Loucy (cell line): ENCODE results near the gene STK4.

Experiments
- H2AFZ ChIP-seq: fragments of 200-600 bp; sonication (generic); 2 replicates; pipeline ENCODE4 v1.6.0; 2016; ENCODE audit warnings: antibody characterized with exemption, mild to moderate bottlenecking, low read length, moderate library complexity
- H3F3A ChIP-seq: fragments of 200-600 bp; 2 replicates; pipeline ENCODE4 v1.6.0; 2016; ENCODE audit warnings: antibody characterized with exemption, low read depth, mild to moderate bottlenecking
- H3K27me3 ChIP-seq: fragments of 200-600 bp; sonication (generic); 2 replicates; pipeline ENCODE4 v1.6.1; 2014; ENCODE audit warnings: low read length, mild to moderate bottlenecking; ENCODE audit not compliant: insufficient read depth, poor library complexity, severe bottlenecking
- H3K36me3 ChIP-seq: fragments of 200-600 bp; sonication (generic); 2 replicates; pipeline ENCODE4 v1.6.1; 2016; ENCODE audit warnings: low read length; ENCODE audit not compliant: insufficient read depth
- H3K4me1 ChIP-seq: fragments of 200-600 bp; sonication (generic); 2 replicates; pipeline ENCODE4 v1.5.1; 2014; ENCODE audit warnings: low read length, mild to moderate bottlenecking; ENCODE audit not compliant: insufficient read depth, poor library complexity, severe bottlenecking
- H3K4me2 ChIP-seq: fragments of 200-600 bp; sonication (generic); 2 replicates; pipeline ENCODE4 v1.6.0; 2014; ENCODE audit warnings: antibody characterized with exemption, low read length, low read depth, mild to moderate bottlenecking; ENCODE audit not compliant: poor library complexity, severe bottlenecking
- H3K4me3 ChIP-seq: fragments of 200-600 bp; sonication (generic); 2 replicates; pipeline ENCODE4 v1.5.1; 2014; ENCODE audit warnings: low read length, mild to moderate bottlenecking, mixed read lengths; ENCODE audit not compliant: poor library complexity, severe bottlenecking
- H3K79me2 ChIP-seq: fragments of 200-600 bp; sonication (generic); 2 replicates; pipeline ENCODE4 v1.6.1; 2014; ENCODE audit warnings: low read length; ENCODE audit not compliant: insufficient read depth
- H3K9ac ChIP-seq: fragments of 200-600 bp; sonication (generic); 2 replicates; pipeline ENCODE4 v1.6.0; 2014; ENCODE audit warnings: mild to moderate bottlenecking, low read depth, low read length, moderate library complexity; ENCODE audit not compliant: poor library complexity, severe bottlenecking
- H3K9me2 ChIP-seq: fragments of 200-600 bp; sonication (generic); replicated peaks from 2 replicates; pipeline ENCODE4 v1.6.1; 2016; ENCODE audit warnings: low read depth, low read length, mixed read lengths
- H3K9me3 ChIP-seq: fragments of 200-600 bp; sonication (generic); 2 replicates; pipeline ENCODE4 v1.6.1; 2014; ENCODE audit warnings: mild to moderate bottlenecking, antibody characterized with exemption, low read length, low read depth; ENCODE audit not compliant: insufficient read depth
- H4K20me1 ChIP-seq: fragments of 200-600 bp; sonication (generic); 2 replicates; pipeline ENCODE4 v1.6.0; 2014; ENCODE audit warnings: antibody characterized with exemption, low read length, mild to moderate bottlenecking; ENCODE audit not compliant: insufficient read depth, poor library complexity, severe bottlenecking
- CTCF ChIP-seq: fragments of 200-600 bp; sonication (generic); conservative IDR thresholded peaks from 2 replicates; pipeline ENCODE4 v1.5.1; 2014; ENCODE audit warnings: mild to moderate bottlenecking, antibody characterized with exemption, low read length
- EZH2phosphoT487 ChIP-seq: fragments of 200-600 bp; IDR thresholded peaks from 2 replicates; pipeline ENCODE4 v1.6.1; 2018; ENCODE audit warnings: antibody characterized with exemption, mild to moderate bottlenecking, moderate library complexity, borderline replicate concordance

Gene STK4

GRCh38 chr20:45037050-45037449 is 70.7 kb downstream of the STK4 start:
- H2AFZ ChIP-seq: no peak overlapping the region
- peaks cover 5% of the 10 kb centered on the region; the same call in 1 of the 2 replicates for H3K79me2 ChIP-seq
- no peaks in the 10 kb centered on the region for H3K9me3 ChIP-seq
- peaks cover 20% of the 10 kb centered on the region; the same call in 1 of the 2 replicates for H3K36me3 ChIP-seq
- peaks cover 6% of the 10 kb centered on the region for H3K4me1 ChIP-seq
- no peaks in the 10 kb centered on the region for H3F3A ChIP-seq
- H3K27me3 ChIP-seq: no peaks in the 10 kb centered on the region
- no peaks in the 10 kb centered on the region for H4K20me1 ChIP-seq
- no peak overlapping the region for H3K4me3 ChIP-seq
- no peaks in the 10 kb centered on the region for H3K9me2 ChIP-seq
- TF ChIP-seq EZH2phosphoT487 (no peak), CTCF (no peak)
- no peak overlapping the region for H3K4me2 ChIP-seq
- no peak overlapping the region for H3K9ac ChIP-seq

- peaks cover 6% of the 10 kb centered on the region for H3K4me1 ChIP-seq
- no peaks in the 10 kb centered on the region for H3F3A ChIP-seq
- H3K4me2 ChIP-seq: no peak overlapping the region
Measured at GRCh38 chr20:45037635-45038034, 71.3 kb downstream of the STK4 start.

GRCh38 chr20:45038745-45039474 is 72.6 kb downstream of the STK4 start:
- no peak for TF ChIP-seq EZH2phosphoT487
- no peak for TF ChIP-seq CTCF
- no peaks in the 10 kb centered on the region for H3K9me3 ChIP-seq
- H3K9me2 ChIP-seq: no peaks in the 10 kb centered on the region
- H3K4me1 ChIP-seq: no peaks in the 10 kb centered on the region
- no peak overlapping the region for H2AFZ ChIP-seq
- no peak overlapping the region for H3K9ac ChIP-seq
- H3K27me3 ChIP-seq: no peaks in the 10 kb centered on the region
- H4K20me1 ChIP-seq: no peaks in the 10 kb centered on the region
- H3F3A ChIP-seq: no peaks in the 10 kb centered on the region
- no peaks in the 10 kb centered on the region for H3K79me2 ChIP-seq
- H3K36me3 ChIP-seq: peaks cover 28% of the 10 kb centered on the region; the same call in 1 of the 2 replicates
- H3K4me2 ChIP-seq: no peak overlapping the region
- no peak overlapping the region for H3K4me3 ChIP-seq

More at GRCh38 chr20:45037635-45038034, 71.3 kb downstream of the STK4 start:
- Histone ChIP-seq H4K20me1 (no peaks in the 10 kb centered on the region), H3K9me3 (no peaks in the 10 kb centered on the region), H2AFZ (no peak overlapping the region), H3K27me3 (no peaks in the 10 kb centered on the region), H3K79me2 (peaks cover 5% of the 10 kb centered on the region; the same call in 1 of the 2 replicates), H3K9me2 (no peaks in the 10 kb centered on the region), H3K9ac (no peak overlapping the region), H3K4me3 (no peak overlapping the region), H3K36me3 (peaks cover 24% of the 10 kb centered on the region; the same call in 1 of the 2 replicates)
- TF ChIP-seq CTCF (no peak), EZH2phosphoT487 (no peak)
